ENCODE data around the gene WDR48.
A peak's percentile ranks its signal among the peaks of the same experiment; 100 is the strongest.

The WDR48 gene

DNA sequence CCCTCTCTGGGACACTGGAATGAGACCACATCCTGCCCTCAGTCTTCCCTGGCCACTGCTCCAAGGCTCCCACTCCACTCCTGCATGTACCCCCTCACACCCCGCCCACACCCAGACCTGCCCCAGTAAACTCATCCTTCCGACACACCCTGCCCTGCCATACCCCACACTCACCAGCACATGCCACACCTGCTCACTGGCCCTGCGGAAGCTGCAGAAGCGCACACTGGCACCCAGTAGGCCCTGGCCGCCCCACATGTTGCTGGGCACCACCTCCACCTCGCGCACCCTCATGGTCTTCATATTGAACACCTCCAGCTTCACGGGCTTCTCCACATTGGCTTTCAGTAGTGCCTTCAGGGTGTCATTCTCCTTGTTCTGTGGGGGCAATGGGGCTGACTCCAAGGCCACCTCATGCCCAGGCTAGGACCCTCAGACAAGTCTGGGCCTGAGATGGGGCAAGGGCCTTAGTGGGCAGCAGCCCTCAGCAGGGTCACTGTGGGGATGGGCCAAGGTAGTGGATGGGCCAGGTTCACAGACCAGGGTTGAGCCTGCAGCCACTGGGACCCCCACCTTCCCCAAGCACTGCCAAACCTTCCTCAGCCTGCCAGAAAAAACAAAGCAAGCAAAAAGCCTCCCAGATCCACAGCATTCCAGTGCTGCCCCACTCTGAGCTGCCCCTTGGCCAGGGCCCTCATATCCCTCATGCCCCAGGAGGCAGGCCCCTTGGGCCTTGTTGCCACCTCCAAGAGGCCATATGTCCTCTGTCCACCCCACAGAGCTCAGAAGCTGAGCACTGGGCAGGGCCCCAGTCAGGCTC is 50.9 kb downstream of the WDR48 start:
- no peak for DNase-seq

DNA sequence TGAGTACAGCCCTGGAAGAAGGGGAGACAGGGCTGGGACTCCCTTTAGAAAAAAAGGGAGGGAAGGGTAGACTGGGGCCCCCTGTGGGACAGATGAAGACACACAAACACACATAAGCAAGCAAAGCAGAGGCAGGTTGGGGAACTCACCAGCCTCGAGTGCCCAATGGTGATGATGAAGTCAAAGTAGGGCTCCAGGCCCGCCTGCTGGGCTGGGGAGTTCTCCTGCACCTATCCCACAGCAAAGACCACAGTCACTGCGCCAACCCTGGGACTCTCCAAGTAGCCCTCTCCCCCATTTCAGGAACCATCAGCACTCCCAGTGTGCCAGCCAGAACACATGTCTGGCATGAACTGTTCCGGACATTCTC is 51.5 kb downstream of the WDR48 start:
- DNase-seq = no peak

GRCh38 chr3:39103791-39104552 is 52.2 kb downstream of the WDR48 start:
- DNase-seq = no peak

DNA sequence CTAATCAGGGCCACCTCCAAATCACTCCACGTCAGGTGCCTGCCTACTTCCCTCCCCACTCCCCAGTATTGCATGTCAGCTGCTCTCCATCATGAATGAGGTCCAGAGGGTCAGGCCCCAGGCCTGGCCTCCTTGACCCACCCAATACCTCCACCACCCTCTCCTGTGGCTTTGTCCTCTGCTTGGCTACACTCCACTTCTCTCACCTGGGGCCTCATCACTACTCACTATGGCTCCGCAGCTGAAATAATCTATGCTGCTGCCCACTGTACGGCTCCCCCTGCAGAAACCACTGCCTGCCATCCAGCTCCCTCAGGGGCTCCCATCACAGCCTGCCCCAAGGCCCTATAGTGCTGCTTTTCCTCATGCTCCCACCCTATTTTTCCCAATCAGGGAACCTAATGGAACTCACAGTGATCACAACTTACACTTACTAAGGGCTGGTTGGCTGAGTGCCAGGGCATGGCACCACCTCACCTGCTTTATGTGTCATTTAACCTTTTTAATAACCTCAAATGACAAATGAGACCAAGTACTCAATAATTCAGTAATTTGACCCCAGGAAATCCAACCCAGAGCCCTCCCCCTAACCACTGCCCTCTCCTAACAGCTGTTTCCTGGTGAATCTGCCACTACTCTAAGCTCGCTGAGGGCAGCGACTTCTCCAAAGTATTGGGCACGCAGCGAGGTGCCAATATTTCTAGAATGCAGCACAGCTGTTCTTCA is 53.3 kb downstream of the WDR48 start:
- DNase-seq = no peak

DNA sequence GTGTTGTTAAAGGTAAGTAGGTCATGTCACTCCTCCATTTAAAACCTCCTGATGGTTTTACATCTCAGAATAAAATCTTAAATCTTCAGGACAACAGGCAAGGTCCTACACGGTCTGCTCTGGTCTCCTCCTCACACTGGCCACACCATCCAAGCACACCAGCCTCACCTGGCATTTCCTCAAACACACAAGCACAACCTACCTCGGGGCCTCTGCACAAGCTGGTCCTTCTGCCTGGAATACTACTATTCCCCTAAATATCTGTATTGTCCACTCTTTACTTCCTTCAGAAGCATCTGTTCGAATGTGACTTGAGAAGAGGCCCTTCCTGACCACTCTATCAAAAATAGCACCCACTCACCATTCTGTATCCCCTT is 53.9 kb downstream of the WDR48 start:
- DNase-seq = no peak

DNA sequence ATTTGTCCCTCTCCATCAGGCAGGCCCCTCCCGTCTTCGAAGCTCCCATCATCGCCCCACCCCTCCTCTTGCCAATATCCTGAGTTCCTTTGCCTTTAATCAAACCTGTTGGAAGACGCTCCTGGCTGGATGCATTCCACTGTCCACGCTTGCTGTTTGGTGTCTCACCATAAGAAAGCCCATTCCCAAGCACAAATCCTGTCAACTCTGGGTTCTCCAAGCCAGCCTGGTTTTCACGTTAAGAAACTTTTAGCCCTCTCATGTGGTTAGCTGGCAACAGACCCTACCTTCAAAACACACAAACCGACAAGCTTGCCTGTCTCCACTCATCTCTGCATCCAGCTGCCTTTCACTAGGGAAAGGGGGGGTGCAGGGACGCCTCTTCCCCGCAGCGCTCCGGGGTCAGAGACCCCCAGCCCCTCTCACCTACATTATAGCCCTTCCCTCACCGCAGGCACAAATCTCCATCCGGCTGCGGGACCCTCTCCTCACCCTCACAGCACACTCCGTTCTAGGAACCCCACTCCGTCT is 54.5 kb downstream of the WDR48 start:
- no peak for DNase-seq

DNA sequence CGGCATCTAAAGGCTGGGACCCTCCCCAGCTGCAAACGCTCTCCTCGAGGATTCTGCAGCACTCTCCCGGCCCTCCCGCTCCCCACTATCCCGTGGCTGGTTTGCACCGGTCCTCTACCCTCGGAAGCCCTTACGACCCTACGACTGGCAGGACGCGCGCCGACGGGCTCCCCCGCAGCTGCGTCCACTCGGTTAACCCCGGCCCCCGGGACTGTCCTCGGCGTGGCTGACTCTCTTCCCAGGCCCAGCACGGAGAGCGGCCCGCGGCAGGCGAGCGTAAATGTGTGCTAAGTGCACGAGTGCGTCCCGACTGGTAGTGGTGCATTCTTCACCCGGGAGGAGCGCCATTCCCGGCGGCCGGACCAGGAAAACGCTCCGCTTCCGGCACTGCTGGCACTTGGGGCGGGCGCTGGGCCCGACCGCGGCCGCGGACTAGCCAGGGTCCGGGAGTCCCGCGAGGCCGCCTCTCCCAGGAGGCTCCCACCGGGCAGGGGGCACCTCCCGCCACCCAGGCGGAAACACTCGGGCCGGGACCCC is 55.1 kb downstream of the WDR48 start:
- DNase-seq = no peak

GRCh38 chr3:39107388-39108199 is 55.8 kb downstream of the WDR48 start, which contains the start of the genes GORASP1 and TTC21A:
GORASP1 (minus strand) TSS chr3:39107627; CDS start chr3:39107541, 86 bp downstream.
TTC21A (plus strand) TSS chr3:39107680; CDS start chr3:39107838, 158 bp downstream.
- DNase-seq = peak; percentile 52 to 57

- DNase-seq = no peak
Measured at GRCh38 chr3:39108200-39108710, 56.4 kb downstream of the WDR48 start.

GRCh38 chr3:39109086-39109485 is 57.3 kb downstream of the WDR48 start:
- no peak for DNase-seq

DNA sequence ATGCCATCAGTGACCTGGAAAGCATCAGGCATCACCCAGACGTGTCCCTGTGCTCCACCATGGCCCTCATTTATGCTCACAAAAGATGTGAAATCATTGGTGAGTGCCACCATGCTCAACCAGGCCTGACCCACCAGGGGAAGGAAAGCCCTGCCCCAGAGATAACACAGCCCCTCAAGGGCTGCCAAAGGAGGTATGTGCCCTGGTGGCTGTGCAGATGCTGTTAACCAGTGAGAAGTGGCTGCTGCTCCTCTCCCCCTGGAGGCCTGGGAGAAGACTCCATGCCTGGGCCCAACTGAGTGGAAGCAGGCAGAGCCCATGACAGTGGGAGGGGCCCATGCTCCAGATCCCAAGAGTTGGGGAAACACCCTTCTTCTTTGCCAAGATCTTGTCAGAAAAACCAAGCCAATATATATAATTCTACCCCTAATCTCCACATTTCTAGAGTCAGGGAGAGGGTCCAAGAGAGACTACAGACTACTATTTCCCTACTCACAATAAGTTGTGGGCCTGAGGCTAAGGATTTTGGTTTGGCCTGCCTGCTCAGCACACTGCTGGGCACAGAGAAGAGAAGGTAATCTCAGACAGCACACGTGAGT is 58.3 kb downstream of the WDR48 start:
- no peak for DNase-seq

DNA sequence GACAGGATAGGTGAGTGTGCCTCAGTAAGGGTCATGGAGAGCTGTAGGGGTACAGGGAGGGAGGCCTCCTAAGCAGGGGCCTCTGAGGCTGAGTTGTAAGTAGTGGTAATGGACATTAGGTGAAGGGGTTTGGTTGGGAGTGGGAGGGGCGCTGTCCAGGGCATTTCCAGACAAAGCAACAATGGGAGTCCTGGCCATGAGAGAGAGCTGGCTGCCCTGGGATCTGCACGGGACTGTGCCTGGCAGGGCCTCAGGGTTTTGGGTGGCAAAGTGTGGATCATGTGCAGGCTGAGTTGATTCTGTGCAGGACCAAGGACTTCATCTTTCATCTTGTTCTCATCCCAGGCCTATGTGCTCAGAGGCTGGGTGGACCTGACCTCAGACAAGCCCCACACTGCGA is 60.3 kb downstream of the WDR48 start:
- DNase-seq = no peak

DNA sequence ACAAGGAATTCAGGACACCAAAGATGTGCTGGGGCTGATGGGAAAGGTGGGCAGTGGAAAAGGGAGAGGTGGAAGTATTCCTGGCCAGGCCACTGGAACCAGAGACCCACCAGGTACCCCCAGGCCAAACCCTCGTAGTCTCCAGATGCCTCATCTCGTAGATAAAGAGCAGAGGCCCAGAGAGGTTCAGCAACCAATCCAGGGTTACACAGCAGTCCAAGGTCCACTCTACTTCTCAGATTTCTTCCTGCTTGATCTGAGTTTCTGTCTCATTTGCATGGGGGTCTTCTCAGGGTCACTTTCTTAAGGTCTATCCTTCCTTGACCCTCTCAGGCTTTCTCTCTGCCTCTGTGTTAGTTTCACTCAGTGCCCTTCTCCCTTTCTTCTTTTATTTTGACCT is 60.7 kb downstream of the WDR48 start:
- no peak for DNase-seq

DNA sequence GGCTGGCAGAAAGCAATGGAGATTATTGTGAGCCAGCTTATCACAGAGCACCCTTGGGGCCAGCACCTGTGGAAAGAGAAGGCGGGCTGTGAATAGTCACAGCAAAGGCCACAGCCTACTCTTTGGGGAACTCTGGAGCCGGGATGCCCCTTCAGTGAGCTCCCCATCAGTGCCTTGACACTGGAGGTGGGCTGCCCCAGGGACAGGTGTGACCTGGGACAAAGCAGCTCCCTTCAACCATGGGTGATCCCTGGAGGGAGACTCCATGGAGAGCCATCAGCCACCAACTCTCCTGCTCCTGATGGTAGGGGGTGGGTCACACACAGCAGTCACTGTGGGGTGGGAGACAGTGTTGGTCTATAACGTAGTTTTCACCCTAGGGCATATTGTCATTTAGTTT is 61.5 kb downstream of the WDR48 start:
- DNase-seq = no peak

DNA sequence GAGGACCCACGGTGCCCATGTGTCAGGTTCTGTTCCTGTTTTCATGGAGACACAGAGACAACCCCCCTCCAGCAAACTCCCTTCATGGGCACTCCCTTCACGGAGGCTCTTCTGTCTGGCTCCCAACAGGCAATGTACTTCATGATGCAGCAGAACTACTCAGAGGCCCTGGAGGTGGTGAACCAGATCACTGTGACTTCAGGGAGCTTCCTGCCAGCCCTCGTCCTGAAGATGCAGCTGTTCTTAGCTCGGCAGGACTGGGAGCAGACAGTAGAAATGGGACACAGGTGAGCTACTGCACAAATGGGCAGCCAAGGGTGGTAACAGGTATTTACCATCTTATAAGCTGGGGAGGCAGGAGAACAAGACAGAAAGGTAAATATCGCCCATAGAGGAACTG is 62.6 kb downstream of the WDR48 start:
- no peak for DNase-seq

- DNase-seq = no peak
Measured at GRCh38 chr3:39115870-39116269, 64.1 kb downstream of the WDR48 start.

GRCh38 chr3:39118079-39118478 is 66.3 kb downstream of the WDR48 start:
- no peak for DNase-seq

GRCh38 chr3:39118931-39119660 is 67.3 kb downstream of the WDR48 start:
- DNase-seq = no peak

DNA sequence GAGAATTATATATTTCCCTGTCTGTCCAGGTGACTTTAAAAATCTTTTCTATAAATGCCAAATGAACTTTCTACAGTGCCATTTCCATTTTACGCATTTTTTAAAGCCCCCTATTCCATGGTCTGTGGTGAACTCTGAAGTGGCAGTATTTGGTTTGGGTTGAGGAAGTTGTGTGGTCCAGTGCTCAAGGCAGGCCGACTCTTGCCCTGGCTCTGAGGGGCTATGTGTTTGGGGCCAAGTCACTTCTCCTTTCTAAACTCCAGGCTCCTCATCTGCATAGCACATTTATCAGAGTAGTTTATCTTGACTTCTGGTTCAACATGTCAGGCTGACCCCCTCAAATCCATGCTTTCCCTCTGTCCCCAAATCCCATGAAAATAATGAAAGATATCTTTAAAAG is 69.8 kb downstream of the WDR48 start:
- DNase-seq = no peak

DNA sequence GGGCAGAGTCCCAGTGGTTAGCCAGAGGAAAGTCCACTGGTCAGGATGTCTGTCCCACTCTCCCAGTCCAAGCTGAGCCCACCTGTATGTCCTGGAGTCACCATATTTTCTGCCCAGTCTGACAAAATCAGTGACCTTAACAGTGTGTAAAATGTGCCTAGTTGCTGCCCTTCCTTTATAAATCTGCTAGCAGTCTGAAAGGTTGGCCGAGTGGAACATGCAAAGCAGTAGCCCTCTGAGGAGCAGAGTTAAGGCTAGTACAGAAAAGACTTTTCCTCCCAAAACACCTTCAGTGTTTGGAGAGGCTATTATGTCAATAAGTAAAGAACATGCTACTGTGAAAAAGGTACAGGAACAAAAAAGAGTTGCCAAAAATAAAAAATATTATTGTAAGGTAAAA is 71.0 kb downstream of the WDR48 start:
- no peak for DNase-seq
